ENCODE results near the gene MBOAT1.

Gene MBOAT1

GRCh38 chr6:20233007-20233730 is 20.9 kb upstream of the MBOAT1 start:
- DNase-seq = no peak

- DNase-seq = no peak
Measured at GRCh38 chr6:20232188-20232587, 19.9 kb upstream of the MBOAT1 start.

- no peak for DNase-seq
Measured at GRCh38 chr6:20230401-20231119, 18.3 kb upstream of the MBOAT1 start.

GRCh38 chr6:20229881-20230280 is 17.6 kb upstream of the MBOAT1 start:
- DNase-seq = no peak

GRCh38 chr6:20227350-20227749 is 15.1 kb upstream of the MBOAT1 start:
- DNase-seq = no peak

GRCh38 chr6:20223141-20223540 is 10.9 kb upstream of the MBOAT1 start:
- no peak for DNase-seq

GRCh38 chr6:20221421-20221820 is 9.2 kb upstream of the MBOAT1 start:
- DNase-seq = no peak

- DNase-seq = no peak
Measured at GRCh38 chr6:20220359-20220758, 8.1 kb upstream of the MBOAT1 start.

- DNase-seq = peak; percentile 66
Measured at GRCh38 chr6:20217891-20218290, 5.6 kb upstream of the MBOAT1 start.

GRCh38 chr6:20217324-20217855 is 5.1 kb upstream of the MBOAT1 start:
- DNase-seq = peak; percentile 96

GRCh38 chr6:20215310-20215709 is 3.0 kb upstream of the MBOAT1 start:
- DNase-seq = no peak

- DNase-seq = peak; percentile 28
Measured at GRCh38 chr6:20213271-20213798, 1.1 kb upstream of the MBOAT1 start.

GRCh38 chr6:20211941-20212391 is 303 bp downstream of the MBOAT1 start:
- peak; percentile 85 for DNase-seq

GRCh38 chr6:20211037-20211940 is 980 bp downstream of the MBOAT1 start:
- peak; percentile 49 for DNase-seq

GRCh38 chr6:20210158-20210557 is 2.1 kb downstream of the MBOAT1 start:
- DNase-seq = peak; percentile 9

- DNase-seq = no peak
Measured at GRCh38 chr6:20208687-20209378, 3.4 kb downstream of the MBOAT1 start.

- DNase-seq = no peak
Measured at GRCh38 chr6:20207088-20207418, 5.2 kb downstream of the MBOAT1 start.

- no peak for DNase-seq
Measured at GRCh38 chr6:20205722-20206161, 6.5 kb downstream of the MBOAT1 start.

- DNase-seq = peak; percentile 7
Measured at GRCh38 chr6:20204512-20204894, 7.8 kb downstream of the MBOAT1 start.

- DNase-seq = peak; percentile 33
Measured at GRCh38 chr6:20203561-20204511, 8.4 kb downstream of the MBOAT1 start.

- DNase-seq = no peak
Measured at GRCh38 chr6:20202699-20203302, 9.5 kb downstream of the MBOAT1 start.

Data from NCI-H69 (cell line).